Stimulated activated memory B cell treated with anti-CD40 and anti-IgM and Interleukin-4, amounts not matched to agents 10 μg/mL and 1 μg/mL and 100 μg/mL, for 72 hours (primary cell): ENCODE measurements around the gene PAFAH2.

Source experiments
- ATAC-seq: fragments of 150-1000 bp; cut with Tn5 transposase; 2 replicates; pipeline ENCODE4 v1.10.0; 2021
- H3K27ac Mint-ChIP-seq: one replicate; pipeline ENCODE4 v1.8.0; 2022; ENCODE audit warnings: mild to moderate bottlenecking, mixed read lengths
- H3K27me3 Mint-ChIP-seq: one replicate; pipeline ENCODE4 v1.8.0; 2022; ENCODE audit warnings: mixed read lengths
- H3K36me3 Mint-ChIP-seq: one replicate; pipeline ENCODE4 v1.8.0; 2022; ENCODE audit warnings: mixed read lengths
- H3K4me1 Mint-ChIP-seq: one replicate; pipeline ENCODE4 v1.8.0; 2022; ENCODE audit warnings: mixed read lengths
- H3K4me3 Mint-ChIP-seq: one replicate; pipeline ENCODE4 v1.8.0; 2022; ENCODE audit warnings: mild to moderate bottlenecking, moderate library complexity, mixed read lengths
- H3K9me3 Mint-ChIP-seq: one replicate; pipeline ENCODE4 v1.8.0; 2022; ENCODE audit warnings: mixed read lengths

Gene PAFAH2

GRCh38 chr1:26035959-26036755, 38.3 kb upstream of the PAFAH2 start:
- Mint-ChIP-seq H3K4me3 (peak overlapping the region; percentile 91), H3K27me3 (peaks cover 29% of the 10 kb centered on the region), H3K4me1 (peaks cover 25% of the 10 kb centered on the region), H3K27ac (peak overlapping the region; percentile 71), H3K36me3 (no peaks in the 10 kb centered on the region), H3K9me3 (no peaks in the 10 kb centered on the region)
- ATAC-seq: peak; percentile 84

GRCh38 chr1:26035203-26035958, 37.5 kb upstream of the PAFAH2 start:
- Mint-ChIP-seq H3K27ac (peak overlapping the region; percentile 71), H3K36me3 (no peaks in the 10 kb centered on the region), H3K4me3 (peak overlapping the region; percentile 91), H3K9me3 (no peaks in the 10 kb centered on the region), H3K27me3 (peaks cover 37% of the 10 kb centered on the region), H3K4me1 (peaks cover 25% of the 10 kb centered on the region)
- peak; percentile 95 for ATAC-seq

GRCh38 chr1:26034504-26035202, 36.8 kb upstream of the PAFAH2 start:
- Mint-ChIP-seq H3K4me3 (peak overlapping the region; percentile 91), H3K36me3 (no peaks in the 10 kb centered on the region), H3K27me3 (peaks cover 43% of the 10 kb centered on the region), H3K27ac (peak overlapping the region; percentile 71), H3K9me3 (no peaks in the 10 kb centered on the region), H3K4me1 (peaks cover 25% of the 10 kb centered on the region)
- ATAC-seq: no peak

GRCh38 chr1:26032656-26033357, 34.9 kb upstream of the PAFAH2 start:
- Mint-ChIP-seq H3K27ac (no peak overlapping the region), H3K9me3 (no peaks in the 10 kb centered on the region), H3K36me3 (no peaks in the 10 kb centered on the region), H3K4me3 (no peak overlapping the region), H3K4me1 (peaks cover 25% of the 10 kb centered on the region), H3K27me3 (peaks cover 53% of the 10 kb centered on the region)
- no peak for ATAC-seq

GRCh38 chr1:26031611-26032220, 33.9 kb upstream of the PAFAH2 start:
- no peak for ATAC-seq
- Mint-ChIP-seq H3K4me1 (peaks cover 24% of the 10 kb centered on the region), H3K4me3 (no peak overlapping the region)

GRCh38 chr1:26031196-26031595, 33.3 kb upstream of the PAFAH2 start:
- H3K9me3 Mint-ChIP-seq: no peaks in the 10 kb centered on the region
- no peak overlapping the region for H3K4me3 Mint-ChIP-seq
- H3K36me3 Mint-ChIP-seq: no peaks in the 10 kb centered on the region
- H3K4me1 Mint-ChIP-seq: peaks cover 19% of the 10 kb centered on the region
- H3K27me3 Mint-ChIP-seq: peaks cover 45% of the 10 kb centered on the region
- no peak for ATAC-seq
- H3K27ac Mint-ChIP-seq: no peak overlapping the region

More at GRCh38 chr1:26031611-26032220, 33.9 kb upstream of the PAFAH2 start:
- H3K36me3 Mint-ChIP-seq: no peaks in the 10 kb centered on the region
- H3K27me3 Mint-ChIP-seq: peaks cover 51% of the 10 kb centered on the region
- no peaks in the 10 kb centered on the region for H3K9me3 Mint-ChIP-seq
- no peak overlapping the region for H3K27ac Mint-ChIP-seq

GRCh38 chr1:26029864-26030481, 32.1 kb upstream of the PAFAH2 start:
- Mint-ChIP-seq H3K36me3 (no peaks in the 10 kb centered on the region), H3K9me3 (no peaks in the 10 kb centered on the region), H3K4me3 (no peak overlapping the region), H3K27ac (no peak overlapping the region), H3K4me1 (peaks cover 9% of the 10 kb centered on the region), H3K27me3 (peaks cover 40% of the 10 kb centered on the region)
- no peak for ATAC-seq

GRCh38 chr1:26029054-26029863, 31.4 kb upstream of the PAFAH2 start:
- H3K27ac Mint-ChIP-seq: no peak overlapping the region
- ATAC-seq: no peak
- no peaks in the 10 kb centered on the region for H3K9me3 Mint-ChIP-seq
- H3K27me3 Mint-ChIP-seq: peaks cover 35% of the 10 kb centered on the region
- H3K36me3 Mint-ChIP-seq: no peaks in the 10 kb centered on the region
- peaks cover 2% of the 10 kb centered on the region for H3K4me1 Mint-ChIP-seq
- no peak overlapping the region for H3K4me3 Mint-ChIP-seq

- no peaks in the 10 kb centered on the region for H3K9me3 Mint-ChIP-seq
- no peaks in the 10 kb centered on the region for H3K36me3 Mint-ChIP-seq
- no peak for ATAC-seq
- H3K4me1 Mint-ChIP-seq: no peaks in the 10 kb centered on the region
- peaks cover 27% of the 10 kb centered on the region for H3K27me3 Mint-ChIP-seq
- no peak overlapping the region for H3K27ac Mint-ChIP-seq
- no peak overlapping the region for H3K4me3 Mint-ChIP-seq
Measured at GRCh38 chr1:26028490-26028980, 30.7 kb upstream of the PAFAH2 start.

- Mint-ChIP-seq H3K4me1 (no peaks in the 10 kb centered on the region), H3K27me3 (peaks cover 26% of the 10 kb centered on the region), H3K36me3 (no peaks in the 10 kb centered on the region), H3K27ac (no peak overlapping the region), H3K4me3 (no peak overlapping the region), H3K9me3 (no peaks in the 10 kb centered on the region)
- no peak for ATAC-seq
Measured at GRCh38 chr1:26027716-26028489, 30.0 kb upstream of the PAFAH2 start.

GRCh38 chr1:26025517-26025916, 27.7 kb upstream of the PAFAH2 start:
- no peak overlapping the region for H3K27ac Mint-ChIP-seq
- H3K4me1 Mint-ChIP-seq: no peaks in the 10 kb centered on the region
- peaks cover 25% of the 10 kb centered on the region for H3K27me3 Mint-ChIP-seq
- H3K36me3 Mint-ChIP-seq: no peaks in the 10 kb centered on the region
- ATAC-seq: no peak
- no peak overlapping the region for H3K4me3 Mint-ChIP-seq
- H3K9me3 Mint-ChIP-seq: no peaks in the 10 kb centered on the region

GRCh38 chr1:26025060-26025459, 27.2 kb upstream of the PAFAH2 start:
- ATAC-seq: no peak
- Mint-ChIP-seq H3K27ac (no peak overlapping the region), H3K9me3 (no peaks in the 10 kb centered on the region), H3K4me1 (no peaks in the 10 kb centered on the region), H3K27me3 (peaks cover 22% of the 10 kb centered on the region), H3K4me3 (no peak overlapping the region), H3K36me3 (no peaks in the 10 kb centered on the region)

- Mint-ChIP-seq H3K4me3 (no peak overlapping the region), H3K9me3 (no peaks in the 10 kb centered on the region), H3K27me3 (peaks cover 14% of the 10 kb centered on the region), H3K4me1 (no peaks in the 10 kb centered on the region), H3K27ac (no peak overlapping the region), H3K36me3 (no peaks in the 10 kb centered on the region)
- ATAC-seq: no peak
Measured at GRCh38 chr1:26023826-26024225, 26.0 kb upstream of the PAFAH2 start.
